HTERT RPE-1 (cell line): ENCODE data around the gene ADSS1.
"Not testable (repeated sequence)": the region's sequence is repeated elsewhere in the genome, so short reads cannot be mapped to it uniquely, and the experiment has no call there.

ENCODE experiments used
- in situ Hi-C: fragments of 300-500 bp; cut with MboI; formaldehyde crosslinking; loops from 4 replicates; pipeline ENCODE4 v1.14.3; 2020; ENCODE audit warnings: low sequenced_read_pairs

ADSS1 gene

DNA sequence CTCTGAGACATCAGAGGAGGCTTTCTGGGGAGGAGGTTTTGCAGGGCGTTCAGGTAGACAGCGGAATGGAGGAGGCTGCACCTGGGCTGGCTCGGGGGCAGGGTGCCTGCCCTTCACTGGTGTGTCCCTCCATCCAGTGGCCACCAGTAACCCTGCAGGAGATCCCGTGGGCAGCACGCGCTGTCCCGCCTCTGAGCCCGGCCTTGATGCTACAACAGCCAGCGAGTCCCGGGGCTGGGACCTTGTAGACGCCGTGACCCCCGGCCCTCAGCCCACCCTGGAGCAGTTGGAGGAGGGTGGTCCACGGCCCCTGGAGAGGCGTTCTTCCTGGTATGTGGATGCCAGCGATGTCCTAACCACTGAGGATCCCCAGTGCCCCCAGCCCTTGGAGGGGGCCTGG is 10.0 kb upstream of the ADSS1 start:
- in situ Hi-C loops: no loop called here

- in situ Hi-C loops: no loop called here
Observed at GRCh38 chr14:104714681-104715080, 9.3 kb upstream of the ADSS1 start.

DNA sequence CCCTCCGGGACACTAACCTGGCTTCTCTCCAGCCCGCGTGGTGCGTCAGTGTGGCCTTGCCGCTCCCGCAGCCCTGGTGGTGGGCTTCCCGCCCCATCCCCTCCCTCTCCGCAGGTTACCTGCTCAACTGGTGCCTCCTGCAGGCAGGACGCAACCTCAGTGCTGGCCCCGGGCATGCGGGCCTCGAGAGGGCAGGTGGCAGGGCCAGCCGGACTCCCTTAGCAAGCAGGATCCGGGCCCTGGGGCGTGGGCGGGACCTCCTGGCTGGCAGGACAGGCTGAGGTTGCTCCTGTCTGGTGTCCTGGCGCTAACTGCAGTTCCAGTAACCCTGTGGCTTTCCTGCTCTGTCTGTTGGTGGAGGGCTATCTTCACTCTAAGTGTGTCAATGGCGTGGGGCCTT is 8.6 kb upstream of the ADSS1 start:
- in situ Hi-C loops: no loop called here

GRCh38 chr14:104715871-104716270 is 8.2 kb upstream of the ADSS1 start:
- in situ Hi-C loops: no loop called here

GRCh38 chr14:104717137-104717536 is 6.9 kb upstream of the ADSS1 start:
- in situ Hi-C loops: no loop called here

DNA sequence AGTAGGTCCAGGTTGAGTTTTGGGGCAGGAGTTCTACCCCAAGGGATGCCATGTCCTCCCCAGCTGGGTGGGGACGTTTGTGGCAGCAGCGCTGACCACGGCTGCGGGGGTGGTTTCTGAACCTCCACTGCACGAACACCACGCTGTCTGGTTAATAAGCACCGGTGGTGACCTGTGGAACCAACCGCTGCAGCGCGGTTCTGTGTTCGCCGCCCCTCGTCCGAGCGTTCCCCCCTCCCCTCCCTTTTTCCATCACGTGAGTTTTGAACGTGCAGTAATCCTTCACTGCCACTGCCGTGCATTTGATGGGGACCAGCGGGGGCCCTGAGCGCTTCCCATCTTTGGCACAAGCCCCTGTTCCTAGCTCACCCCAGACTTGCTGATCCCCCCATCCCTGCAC is 6.4 kb upstream of the ADSS1 start:
- in situ Hi-C loops: no loop called here

- in situ Hi-C loops: no loop called here
Observed at GRCh38 chr14:104718147-104718546, 5.9 kb upstream of the ADSS1 start.

DNA sequence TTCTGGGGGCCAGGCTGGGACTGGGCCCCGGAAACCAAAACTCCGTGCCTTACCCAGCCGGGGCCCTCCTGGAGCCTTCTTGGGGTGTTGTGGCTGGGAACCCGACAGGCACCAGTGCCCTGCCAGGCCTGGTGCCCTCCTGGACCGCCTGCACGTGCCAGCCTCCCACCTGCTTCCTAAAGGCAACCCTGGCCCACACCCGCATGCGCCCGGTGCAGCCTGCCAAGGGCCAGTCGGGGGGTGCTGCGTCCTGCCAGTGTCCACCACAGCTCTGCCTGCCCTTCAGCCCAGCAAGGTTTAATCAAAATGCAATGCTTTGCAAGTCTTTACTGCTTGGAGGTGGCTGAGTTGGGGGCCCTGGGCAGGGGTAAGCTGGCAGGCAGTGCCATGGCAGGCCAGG is 5.2 kb upstream of the ADSS1 start:
- in situ Hi-C loops: no loop called here

GRCh38 chr14:104719343-104719742 is 4.7 kb upstream of the ADSS1 start:
- in situ Hi-C loops: no loop called here

GRCh38 chr14:104721505-104722431 is 2.3 kb upstream of the ADSS1 start:
- in situ Hi-C loops: no loop called here

DNA sequence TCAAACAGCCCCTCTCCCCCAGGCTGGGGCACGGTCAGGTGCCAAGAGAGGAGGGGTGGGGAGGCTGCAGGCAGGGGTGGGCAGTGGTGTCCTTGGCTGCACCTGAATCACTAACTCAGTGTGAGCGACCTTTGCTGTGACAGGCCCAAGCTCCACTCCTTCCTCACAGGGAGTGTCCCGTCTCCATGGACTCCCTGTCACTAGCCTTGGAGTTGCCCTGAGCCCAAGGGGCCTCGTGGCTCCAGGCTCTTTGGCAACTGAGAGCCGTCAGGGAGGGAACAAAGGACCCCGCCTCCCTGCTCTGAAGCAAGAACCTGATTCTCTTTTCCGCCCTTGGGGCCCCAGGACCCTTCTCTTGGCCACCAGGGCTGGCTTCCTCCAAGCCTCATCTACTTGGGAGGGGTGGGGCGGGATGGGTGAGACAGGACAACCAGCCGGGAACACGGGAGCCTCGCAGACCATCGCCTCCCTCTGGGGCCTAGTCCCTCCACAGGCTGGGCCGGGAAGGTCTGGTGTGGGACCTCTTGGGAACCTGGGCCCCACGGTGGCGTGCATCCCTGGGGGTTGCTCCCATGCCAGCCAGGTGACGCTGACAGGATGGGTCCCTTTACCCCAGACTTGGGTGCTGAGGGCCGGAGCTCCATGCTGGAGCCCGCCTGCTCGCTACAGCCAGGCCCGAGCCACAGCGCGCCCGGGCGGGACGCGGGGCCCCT is 935 bp upstream of the ADSS1 start:
- in situ Hi-C loops: no loop called here

DNA sequence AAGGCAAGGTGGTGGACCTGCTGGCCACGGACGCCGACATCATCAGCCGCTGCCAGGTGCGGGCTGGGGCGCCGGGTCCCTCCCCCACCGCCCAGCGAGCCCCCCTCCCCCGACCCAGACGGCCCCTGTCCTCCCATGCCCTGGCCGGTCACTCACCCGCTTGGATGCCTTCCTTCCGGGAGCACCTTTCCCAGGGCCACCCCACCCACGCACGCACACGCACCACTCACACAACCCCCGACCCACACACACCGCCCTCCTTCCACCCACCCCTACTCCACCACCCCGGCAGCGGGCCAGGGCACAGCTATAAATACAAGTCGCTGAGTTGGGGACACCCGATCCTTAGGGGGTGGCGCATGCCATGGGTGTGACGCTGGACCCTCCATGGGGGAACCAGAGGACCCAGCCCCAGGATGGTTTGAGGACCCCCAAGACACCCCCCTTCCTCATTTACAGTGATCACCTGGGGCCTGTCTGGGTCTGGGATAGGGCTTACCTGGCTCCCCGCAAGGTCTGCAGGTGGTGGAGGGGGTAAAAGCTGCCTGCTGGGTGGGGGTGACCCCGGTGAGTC is 465 bp downstream of the ADSS1 start:
- in situ Hi-C loops: no loop called here

DNA sequence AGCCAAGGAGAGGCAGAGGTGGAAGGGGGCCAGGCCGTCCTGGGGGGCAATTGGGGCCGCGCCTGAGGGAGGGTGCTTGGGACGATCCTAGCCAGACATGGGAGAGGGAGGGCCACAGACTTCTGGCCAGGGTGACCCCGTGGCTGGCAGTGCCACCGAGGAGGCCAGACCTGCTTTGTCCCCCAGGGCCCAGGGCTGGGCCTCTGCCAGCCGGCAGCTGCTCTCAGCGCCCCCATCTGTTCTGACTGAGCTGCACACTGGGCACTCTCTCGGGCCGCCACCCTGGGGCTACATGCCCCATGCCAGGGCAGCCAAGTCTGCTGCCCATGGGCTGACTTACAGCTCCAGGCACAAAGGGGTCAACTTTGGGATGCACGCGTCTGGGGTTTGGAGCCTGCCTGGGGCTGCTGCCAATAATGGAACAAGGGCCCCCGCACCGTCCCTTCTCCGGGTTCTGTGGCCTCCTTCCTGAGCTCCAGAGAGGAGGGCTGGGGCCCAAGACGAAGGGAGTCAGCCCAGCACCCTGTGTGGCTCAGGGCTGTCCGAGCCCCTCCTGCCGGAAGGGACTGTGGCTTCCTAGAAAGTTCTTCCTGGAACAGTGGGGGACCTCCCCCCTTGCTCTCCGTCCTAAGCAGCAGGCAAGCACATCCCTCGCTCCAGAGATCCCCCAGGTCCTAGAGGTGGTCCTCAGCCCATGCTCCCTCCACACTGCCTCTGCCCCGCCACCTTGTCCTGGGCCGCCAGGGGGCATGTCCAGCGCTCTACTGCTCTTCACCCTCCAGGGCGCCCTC is 1.1 kb downstream of the ADSS1 start:
- in situ Hi-C loops: no loop called here

DNA sequence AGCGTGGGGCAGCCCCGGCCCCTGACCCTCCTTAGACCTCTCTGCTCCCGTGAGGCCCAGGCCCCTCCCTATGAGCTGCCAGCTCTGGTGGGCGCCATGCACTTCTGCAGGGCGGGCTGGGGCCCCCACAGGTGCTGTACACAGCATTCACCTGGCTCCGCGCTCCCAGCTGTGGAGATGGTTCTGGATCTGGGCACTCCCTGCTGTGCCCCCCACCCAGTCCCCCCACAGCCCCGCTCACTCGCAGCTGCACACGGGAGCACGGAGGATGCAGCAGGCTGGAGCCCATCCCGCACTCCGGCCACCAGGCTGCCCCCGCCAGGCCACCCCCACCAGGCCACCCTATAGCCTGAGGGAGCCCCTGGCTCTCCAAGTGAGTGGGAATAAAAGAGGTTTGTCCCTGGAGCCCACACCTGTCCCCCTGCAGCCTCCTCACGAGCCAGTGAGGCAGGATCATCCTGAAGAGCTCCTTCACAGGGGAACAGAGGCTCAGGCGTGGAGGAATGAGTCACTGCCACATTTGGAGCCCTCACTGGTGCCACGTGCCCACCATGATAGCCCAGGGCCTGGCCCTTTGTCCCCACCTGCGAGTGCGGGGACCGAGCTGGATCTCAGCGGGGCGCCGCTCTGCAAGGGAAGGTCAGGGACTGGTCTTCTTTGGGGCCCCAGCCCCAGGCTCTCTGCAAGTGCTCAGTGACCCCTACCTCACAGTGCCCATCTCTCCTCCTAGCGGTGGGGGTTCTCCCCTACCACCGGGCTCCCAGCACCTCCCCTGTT is 1.9 kb downstream of the ADSS1 start:
- in situ Hi-C loops: no loop called here

GRCh38 chr14:104726600-104727451 is 2.8 kb downstream of the ADSS1 start:
- in situ Hi-C loops: no loop called here

DNA sequence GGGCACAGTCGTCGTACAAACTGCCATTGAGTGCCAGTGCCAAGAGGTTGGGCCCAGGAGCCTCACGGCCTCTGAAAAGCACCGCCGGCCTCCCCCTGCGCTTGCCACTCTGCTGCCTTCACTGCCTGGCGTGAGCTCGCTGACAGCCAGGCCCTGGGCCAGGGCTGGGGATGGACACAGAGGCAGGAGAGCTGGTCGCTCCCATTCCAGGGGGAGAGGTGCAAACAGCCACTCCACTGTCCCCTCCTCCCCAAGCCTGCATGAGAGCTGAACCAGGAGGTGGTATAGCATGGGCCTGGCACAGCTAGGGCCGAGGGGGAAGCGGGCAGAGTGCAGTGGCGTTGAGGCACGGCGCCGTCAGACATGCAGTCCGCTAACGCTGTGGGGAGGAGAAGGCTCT is 4.6 kb downstream of the ADSS1 start:
- in situ Hi-C loops: no loop called here

DNA sequence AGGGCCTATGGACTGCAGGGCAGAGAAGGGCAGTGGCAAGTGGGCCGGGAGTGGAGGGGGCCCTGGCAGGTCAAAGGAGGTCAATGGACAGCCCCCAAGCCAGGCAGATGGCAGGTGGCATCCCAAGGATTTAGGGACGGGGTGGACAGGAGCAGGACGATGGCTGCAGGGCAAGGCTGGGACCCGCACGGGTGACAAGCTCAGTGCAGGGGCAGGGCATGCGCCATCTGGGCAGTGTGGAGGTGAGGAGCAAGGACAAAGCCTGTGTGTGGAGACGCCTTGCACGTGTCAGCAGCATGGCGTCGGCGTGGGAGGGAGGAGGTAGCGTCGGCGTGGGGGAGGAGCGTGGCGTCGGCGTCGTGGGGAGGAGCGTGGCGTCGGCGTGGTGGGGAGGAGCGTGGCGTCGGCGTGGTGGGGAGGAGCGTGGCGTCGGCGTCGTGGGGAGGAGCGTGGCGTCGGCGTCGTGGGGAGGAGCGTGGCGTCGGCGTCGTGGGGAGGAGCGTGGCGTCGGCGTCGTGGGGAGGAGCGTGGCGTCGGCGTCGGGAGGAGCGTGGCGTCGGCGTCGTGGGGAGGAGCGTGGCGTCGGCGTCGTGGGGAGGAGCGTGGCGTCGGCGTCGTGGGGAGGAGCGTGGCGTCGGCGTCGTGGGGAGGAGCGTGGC is 5.3 kb downstream of the ADSS1 start:
- in situ Hi-C loops: not testable (repeated sequence)

DNA sequence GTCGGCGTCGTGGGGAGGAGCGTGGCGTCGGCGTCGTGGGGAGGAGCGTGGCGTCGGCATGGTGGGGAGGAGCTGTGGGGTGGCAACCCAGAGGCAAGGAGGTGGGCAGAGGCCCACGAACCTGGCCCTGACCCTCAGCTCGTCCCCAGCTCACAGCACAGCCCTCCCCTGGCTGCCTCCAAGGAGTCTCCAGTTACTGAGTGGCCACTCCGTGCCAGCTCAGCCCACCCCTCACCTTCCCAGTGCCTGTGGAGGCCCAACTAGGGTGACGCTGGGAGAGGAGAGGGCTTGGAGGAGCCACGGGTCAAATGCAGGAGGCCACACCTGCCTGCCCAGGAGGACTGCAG is 5.8 kb downstream of the ADSS1 start:
- in situ Hi-C loops: no loop called here

DNA sequence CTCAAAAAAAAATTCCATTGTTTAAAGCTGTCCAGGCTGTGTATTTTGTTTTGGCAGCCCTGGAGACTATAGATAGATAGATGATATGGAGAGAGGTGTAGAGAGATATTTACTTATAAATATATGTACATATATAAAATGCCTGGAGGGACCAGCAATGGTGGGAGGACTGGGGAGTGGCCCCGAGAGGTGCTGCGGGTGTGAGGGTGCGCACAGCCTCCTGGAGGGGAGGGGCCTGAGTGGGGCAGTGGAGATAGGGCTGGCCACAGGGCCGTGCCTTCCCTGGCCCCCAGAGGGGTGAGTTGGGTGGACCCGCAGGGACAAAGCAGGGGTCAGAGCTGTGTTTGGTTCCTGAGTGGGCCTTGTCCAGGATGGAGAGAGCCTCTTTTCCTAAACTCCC is 6.5 kb downstream of the ADSS1 start:
- in situ Hi-C loops: no loop called here
